ENCODE data around the gene DLGAP3.

The DLGAP3 gene

DNA sequence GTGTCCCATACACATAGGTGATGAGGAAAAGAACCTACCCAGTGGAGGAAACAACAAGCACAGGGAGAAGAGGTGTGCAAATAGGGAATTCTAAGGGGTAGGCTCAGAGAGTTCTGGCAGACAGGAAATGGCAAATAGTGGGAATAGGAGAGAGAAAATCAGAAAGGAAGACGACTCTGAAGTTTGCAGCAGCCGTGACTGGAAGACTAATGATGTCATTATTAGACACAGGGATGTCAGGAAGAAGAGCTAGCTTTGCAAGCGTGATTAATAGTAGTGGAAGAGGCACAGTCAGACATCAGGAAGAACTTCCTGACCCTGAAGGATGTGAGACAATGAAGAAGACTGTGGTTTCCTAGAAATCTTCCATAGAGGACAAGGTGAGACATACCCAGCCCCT lies 21.1 kb downstream of the DLGAP3 start:
- DNase-seq (ENCODE audit: insufficient read length) (no peak), FAIRE-seq (no peak)
- TF ChIP-seq TAF1 (IDR thresholded peaks at IDR 0.05; ENCODE audit: borderline replicate concordance, low read depth, low read length): no peak
- TF ChIP-seq POLR2A (IDR thresholded peaks at IDR 0.05; ENCODE audit: low read depth, low read length): no peak
- TF ChIP-seq POLR2AphosphoS5 (IDR thresholded peaks at IDR 0.05; ENCODE audit: low read depth, low read length): no peak

DNA sequence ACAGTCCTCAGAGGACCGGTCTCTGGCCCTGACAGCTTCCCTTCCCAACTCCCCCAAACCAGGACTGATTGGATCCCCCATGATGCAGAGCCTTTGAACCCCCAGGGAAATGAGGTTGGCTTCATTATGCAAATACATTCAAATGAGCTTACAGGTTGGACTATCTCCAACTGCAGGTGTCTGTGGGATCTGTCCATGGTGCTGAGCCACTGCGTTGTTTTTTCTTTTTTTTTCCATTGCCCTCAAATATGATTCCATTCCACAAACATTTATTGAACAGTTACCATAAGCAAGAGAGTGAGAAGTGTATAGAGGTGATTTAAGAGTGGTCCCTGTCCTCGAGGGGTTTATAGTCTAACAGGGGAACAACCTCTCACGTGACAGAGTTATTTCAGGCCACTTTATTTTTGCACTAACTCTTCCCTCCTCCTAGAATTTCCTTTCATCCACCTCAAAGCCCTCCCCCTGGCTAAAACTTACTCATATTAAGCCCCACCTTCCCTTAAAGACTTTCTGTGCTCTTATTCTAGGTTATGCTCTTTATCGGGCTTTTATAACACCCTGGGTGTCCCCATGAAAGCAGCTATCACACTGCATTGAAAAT lies 21.9 kb downstream of the DLGAP3 start:
- no peak for TF ChIP-seq POLR2A (IDR thresholded peaks at IDR 0.05; ENCODE audit: low read depth, low read length)
- no peak for TF ChIP-seq TAF1 (IDR thresholded peaks at IDR 0.05; ENCODE audit: borderline replicate concordance, low read depth, low read length)
- no peak for TF ChIP-seq POLR2AphosphoS5 (IDR thresholded peaks at IDR 0.05; ENCODE audit: low read depth, low read length)
- DNase-seq (ENCODE audit: insufficient read length) (no peak), FAIRE-seq (no peak)

DNA sequence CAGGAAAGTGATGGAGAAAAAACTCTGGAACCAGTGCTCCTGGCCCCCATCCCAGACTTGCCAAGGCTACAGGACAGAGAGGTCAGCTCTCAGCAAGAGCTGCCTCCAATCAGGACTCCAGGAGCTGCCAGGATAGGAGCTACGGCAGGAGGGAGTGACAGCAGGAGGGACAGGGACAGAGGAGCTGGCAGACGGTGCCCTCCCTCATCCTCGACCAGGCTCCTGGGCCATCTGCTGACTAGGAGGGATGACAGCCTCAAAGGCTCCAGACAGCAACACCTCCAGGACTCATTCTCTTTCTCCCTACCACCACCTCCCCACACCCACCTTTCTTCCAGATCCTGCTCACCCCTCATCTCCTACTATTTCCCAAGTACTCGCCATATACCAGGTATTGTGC lies 22.7 kb downstream of the DLGAP3 start:
- no peak for TF ChIP-seq TAF1 (IDR thresholded peaks at IDR 0.05; ENCODE audit: borderline replicate concordance, low read depth, low read length)
- no peak for TF ChIP-seq POLR2AphosphoS5 (IDR thresholded peaks at IDR 0.05; ENCODE audit: low read depth, low read length)
- no peak for TF ChIP-seq POLR2A (IDR thresholded peaks at IDR 0.05; ENCODE audit: low read depth, low read length)
- FAIRE-seq (no peak), DNase-seq (ENCODE audit: insufficient read length) (no peak)

DNA sequence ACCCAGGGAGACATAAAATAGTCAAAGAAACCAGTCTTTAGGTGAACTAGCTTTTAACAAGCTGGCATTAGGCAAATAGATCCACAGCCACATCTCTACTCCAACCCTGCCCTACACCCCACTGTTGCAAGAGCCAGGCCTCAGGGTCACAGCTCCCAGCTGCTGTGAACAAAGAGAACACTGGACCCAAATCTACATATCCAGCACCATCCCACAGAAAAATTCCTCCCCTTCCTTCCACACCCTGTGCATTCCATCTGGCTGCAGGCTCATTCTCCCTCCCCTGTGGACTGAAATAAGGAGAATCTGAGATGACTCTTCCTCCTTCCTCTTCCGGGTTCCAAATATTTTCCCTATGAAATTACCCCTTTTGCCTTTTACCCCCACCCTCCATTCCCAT lies 23.2 kb downstream of the DLGAP3 start:
- DNase-seq (ENCODE audit: insufficient read length): no peak
- no peak for FAIRE-seq
- TF ChIP-seq POLR2A (IDR thresholded peaks at IDR 0.05; ENCODE audit: low read depth, low read length) (no peak), POLR2AphosphoS5 (IDR thresholded peaks at IDR 0.05; ENCODE audit: low read depth, low read length) (no peak), TAF1 (IDR thresholded peaks at IDR 0.05; ENCODE audit: borderline replicate concordance, low read depth, low read length) (no peak)

DNA sequence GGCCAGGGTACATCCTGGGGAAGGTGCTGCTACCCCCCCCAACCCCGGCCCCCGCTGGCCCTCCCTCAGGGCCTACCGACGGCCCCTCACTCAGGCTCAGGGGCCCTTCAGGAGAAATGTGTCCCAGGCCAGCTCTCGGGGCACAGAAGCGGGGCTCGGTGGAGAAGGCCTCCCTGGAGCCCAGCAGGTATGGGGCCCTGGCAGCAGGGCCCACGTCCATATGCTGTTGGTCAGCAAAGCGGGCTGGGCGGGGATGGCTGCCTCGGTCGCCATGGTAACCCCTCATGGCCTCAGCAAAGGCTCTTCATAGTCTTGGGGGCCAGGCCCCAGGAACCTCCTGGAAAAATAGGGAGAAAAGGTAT lies 24.4 kb downstream of the DLGAP3 start:
- DNase-seq (ENCODE audit: insufficient read length) (no peak), FAIRE-seq (no peak)
- TF ChIP-seq TAF1 (IDR thresholded peaks at IDR 0.05; ENCODE audit: borderline replicate concordance, low read depth, low read length) (no peak), POLR2A (IDR thresholded peaks at IDR 0.05; ENCODE audit: low read depth, low read length) (no peak), POLR2AphosphoS5 (IDR thresholded peaks at IDR 0.05; ENCODE audit: low read depth, low read length) (no peak)

DNA sequence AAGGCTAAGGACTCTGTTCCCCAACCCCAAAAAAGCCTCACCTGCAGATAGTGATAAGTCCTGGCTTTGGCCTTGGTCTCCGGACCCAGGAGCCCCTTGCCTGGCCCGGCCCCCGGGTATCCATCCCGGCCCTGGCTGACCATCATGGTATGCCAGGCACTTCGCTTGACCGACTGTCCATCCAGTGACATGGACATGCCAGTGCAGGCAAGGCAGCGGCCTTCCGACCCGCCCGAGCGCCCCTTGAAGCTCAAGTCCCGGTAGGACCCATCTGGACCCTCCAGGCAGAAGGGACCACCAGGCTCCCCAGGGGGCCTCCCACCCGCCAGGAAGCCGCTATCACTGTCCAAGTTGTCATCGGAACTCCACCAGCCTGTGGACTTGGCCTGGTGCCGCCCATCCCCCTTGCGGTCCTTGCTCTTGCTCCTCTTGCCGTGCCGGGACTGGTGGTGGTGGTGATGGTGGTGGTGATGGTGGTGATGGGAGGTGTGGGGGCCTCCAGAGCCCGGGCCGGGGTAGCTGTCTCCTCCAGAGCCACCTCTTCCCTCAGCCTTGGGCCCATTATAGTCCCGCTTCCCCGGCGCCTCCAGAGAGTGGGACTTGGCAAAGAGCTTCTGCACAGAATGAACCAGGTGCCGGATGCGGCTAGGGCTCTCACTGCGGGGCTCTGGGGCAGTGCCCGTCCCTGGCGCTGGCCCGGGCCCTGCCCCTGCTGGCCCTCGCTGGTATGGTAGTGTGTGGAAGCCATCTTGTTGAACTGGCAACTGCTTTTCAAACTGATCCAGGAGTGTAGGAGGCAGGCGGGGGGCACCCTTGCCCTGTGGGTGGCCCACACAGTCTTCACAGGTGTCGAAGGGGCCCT lies 25.0 kb downstream of the DLGAP3 start:
- TF ChIP-seq POLR2AphosphoS5 (IDR thresholded peaks at IDR 0.05; ENCODE audit: low read depth, low read length) (no peak), POLR2A (IDR thresholded peaks at IDR 0.05; ENCODE audit: low read depth, low read length) (no peak), TAF1 (IDR thresholded peaks at IDR 0.05; ENCODE audit: borderline replicate concordance, low read depth, low read length) (no peak)
- no peak for FAIRE-seq
- DNase-seq (ENCODE audit: insufficient read length): no peak

DNA sequence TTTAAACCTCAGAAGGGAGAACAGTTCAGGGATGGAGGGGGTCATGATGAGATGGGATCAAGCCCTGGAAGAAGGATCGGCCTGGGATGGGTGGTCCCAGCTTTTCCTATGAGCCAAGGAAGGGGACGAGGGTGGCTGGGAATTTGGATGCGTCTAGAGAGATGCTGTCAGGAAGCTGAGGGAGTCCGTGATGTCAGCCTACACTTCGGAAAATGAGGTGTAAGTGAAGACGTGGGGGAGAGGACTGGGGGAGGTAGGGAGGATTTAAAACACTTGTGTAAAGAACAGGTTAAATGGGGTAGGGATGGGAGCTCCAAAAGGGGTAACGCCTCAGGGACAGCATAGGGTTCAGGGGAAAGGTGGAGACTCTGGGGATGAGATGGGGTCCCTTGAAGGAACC lies 27.5 kb downstream of the DLGAP3 start:
- FAIRE-seq (no peak), DNase-seq (ENCODE audit: insufficient read length) (no peak)
- no peak for TF ChIP-seq TAF1 (IDR thresholded peaks at IDR 0.05; ENCODE audit: borderline replicate concordance, low read depth, low read length)
- TF ChIP-seq POLR2A (IDR thresholded peaks at IDR 0.05; ENCODE audit: low read depth, low read length): no peak
- no peak for TF ChIP-seq POLR2AphosphoS5 (IDR thresholded peaks at IDR 0.05; ENCODE audit: low read depth, low read length)

DNA sequence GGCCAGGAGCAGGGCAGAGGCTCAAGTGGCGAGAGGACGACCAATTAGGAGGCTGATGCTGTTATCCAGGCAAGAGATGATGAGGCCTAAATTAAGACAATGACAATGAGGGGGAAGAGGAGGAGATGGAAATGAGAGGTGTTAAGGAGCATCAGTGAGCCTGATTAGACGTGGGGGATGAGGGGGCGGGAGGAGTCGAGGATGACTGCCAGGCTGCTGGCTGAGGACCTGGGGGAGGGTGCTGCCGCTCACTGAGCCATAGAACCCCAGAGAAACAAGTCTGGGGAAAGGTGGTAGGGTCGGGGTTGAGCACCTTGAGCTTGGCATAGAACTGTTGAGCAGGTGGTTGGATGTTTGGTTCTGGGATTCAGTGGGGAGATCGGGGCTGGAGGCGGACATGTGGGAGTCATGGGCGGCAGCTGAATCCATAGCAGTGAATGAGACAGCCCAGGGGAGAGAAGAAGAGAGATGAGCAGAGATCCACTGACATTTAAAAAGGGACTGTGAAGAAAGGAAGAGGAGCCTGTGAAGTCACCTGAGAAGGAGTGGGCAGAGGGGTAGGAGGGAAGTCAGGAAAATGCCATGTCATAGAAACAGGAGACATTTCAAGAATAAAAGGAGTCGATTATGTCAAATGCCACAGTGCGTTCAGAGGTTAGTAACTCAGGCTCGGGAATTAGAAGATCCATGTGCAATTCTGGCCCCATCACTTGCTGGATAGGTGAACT lies 28.5 kb downstream of the DLGAP3 start:
- FAIRE-seq (no peak), DNase-seq (ENCODE audit: insufficient read length) (no peak)
- no peak for TF ChIP-seq POLR2AphosphoS5 (IDR thresholded peaks at IDR 0.05; ENCODE audit: low read depth, low read length)
- no peak for TF ChIP-seq POLR2A (IDR thresholded peaks at IDR 0.05; ENCODE audit: low read depth, low read length)
- no peak for TF ChIP-seq TAF1 (IDR thresholded peaks at IDR 0.05; ENCODE audit: borderline replicate concordance, low read depth, low read length)

DNA sequence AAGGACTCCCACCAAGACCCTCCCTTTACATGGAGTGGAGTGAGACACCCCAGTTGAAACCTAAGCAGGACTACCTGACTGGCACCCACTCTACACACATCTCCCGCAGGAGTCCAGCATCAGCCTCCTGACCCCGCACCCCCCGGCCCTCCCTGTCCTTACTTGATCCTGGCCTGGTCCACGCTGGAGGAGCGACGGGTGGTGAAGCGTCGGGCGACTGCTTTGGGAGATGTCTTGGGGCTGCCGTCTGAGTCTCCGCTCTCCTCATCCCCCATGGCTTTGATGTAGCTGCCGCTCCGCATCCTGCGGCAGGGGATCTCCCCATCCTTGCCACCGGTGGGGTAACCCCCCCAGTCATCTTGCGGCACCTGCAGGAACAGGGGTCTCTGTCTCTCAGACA lies 29.5 kb downstream of the DLGAP3 start:
- no peak for FAIRE-seq
- no peak for DNase-seq (ENCODE audit: insufficient read length)
- TF ChIP-seq POLR2AphosphoS5 (IDR thresholded peaks at IDR 0.05; ENCODE audit: low read depth, low read length): no peak

DNA sequence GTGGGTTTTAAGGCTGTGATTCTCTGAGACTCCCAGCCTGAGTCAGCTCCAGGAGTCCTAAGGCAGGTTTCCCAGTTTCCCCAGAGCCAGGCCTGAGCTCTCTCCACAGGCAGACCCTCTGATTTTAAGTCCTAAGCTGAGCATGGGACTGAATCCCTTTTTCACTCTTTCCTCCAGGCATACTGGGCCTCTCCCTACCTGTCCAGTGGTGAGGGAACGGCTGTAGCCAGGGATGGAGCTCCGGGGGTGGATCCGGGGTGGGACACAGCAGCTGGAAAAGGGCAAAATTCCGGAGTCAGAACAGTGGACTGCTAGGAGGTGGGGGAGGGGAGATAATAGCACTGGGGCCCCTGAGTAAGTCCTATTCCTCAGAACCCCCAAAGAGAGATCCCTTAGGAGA lies 30.0 kb downstream of the DLGAP3 start:
- no peak for DNase-seq (ENCODE audit: insufficient read length)
- no peak for TF ChIP-seq TAF1 (IDR thresholded peaks at IDR 0.05; ENCODE audit: borderline replicate concordance, low read depth, low read length)
- no peak for TF ChIP-seq POLR2A (IDR thresholded peaks at IDR 0.05; ENCODE audit: low read depth, low read length)
- no peak for TF ChIP-seq POLR2AphosphoS5 (IDR thresholded peaks at IDR 0.05; ENCODE audit: low read depth, low read length)
- FAIRE-seq: no peak

DNA sequence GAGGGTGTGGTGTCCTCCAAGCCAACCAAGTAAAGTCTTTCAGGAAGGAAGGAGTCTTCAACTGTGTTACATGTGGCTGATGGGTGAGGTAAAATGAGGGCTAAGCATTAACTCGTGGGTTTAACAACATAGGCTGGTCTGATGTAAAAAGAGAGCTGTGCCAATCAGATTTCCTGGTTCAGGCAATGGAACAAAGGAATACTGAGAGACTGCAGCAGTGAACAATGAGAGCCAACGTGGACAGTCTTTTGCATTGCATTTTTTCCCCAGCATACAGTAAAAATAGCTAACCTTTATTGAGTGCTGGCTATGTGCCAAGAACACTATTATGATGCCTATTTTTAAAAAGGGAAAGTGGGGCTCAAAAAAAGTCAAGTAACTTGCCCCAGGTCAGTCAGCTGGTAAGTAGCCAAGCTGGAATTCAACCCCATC lies 31.1 kb downstream of the DLGAP3 start:
- TF ChIP-seq TAF1 (IDR thresholded peaks at IDR 0.05; ENCODE audit: borderline replicate concordance, low read depth, low read length) (no peak), POLR2AphosphoS5 (IDR thresholded peaks at IDR 0.05; ENCODE audit: low read depth, low read length) (no peak), POLR2A (IDR thresholded peaks at IDR 0.05; ENCODE audit: low read depth, low read length) (no peak)
- DNase-seq (ENCODE audit: insufficient read length) (no peak), FAIRE-seq (no peak)

DNA sequence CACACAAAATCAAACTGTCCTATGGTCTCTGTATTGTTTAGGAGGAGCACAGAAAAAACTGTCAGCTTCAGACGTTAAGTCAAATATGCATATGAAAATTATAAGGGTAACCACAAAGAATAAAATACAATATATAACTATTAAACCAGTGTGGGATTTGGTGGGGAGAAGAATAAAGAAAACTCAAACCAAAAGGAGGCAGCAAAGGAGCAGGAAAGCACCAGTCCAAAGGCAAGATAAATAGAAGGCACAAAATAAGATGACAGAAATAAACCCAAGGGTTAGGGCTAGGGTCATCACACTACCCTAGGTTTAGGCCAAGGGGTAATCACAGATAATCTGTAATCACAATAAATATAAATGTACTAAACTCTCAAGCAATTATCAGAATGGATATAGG lies 32.8 kb downstream of the DLGAP3 start:
- DNase-seq (ENCODE audit: insufficient read length) (no peak), FAIRE-seq (no peak)
- TF ChIP-seq POLR2A (IDR thresholded peaks at IDR 0.05; ENCODE audit: low read depth, low read length) (no peak), TAF1 (IDR thresholded peaks at IDR 0.05; ENCODE audit: borderline replicate concordance, low read depth, low read length) (no peak), POLR2AphosphoS5 (IDR thresholded peaks at IDR 0.05; ENCODE audit: low read depth, low read length) (no peak)
